Pancreas (tissue), 10 donors: ENCODE results near the gene GPC3. TPM values are rescaled to one million over a fixed set of nuclear protein-coding genes. Genes with fewer than 3 reads are reported as not detected.
"Not testable (repeated sequence)": the region's sequence is repeated elsewhere in the genome, so short reads cannot be mapped to it uniquely, and the experiment has no call there.

Source experiments
- ATAC-seq, 4 donors: fragments of 200-7000 bp; cut with Tn5 transposase; one replicate each; pipeline versions ENCODE4 v1.8.0 to v1.9.1; 2020; ENCODE audit warnings: mild to moderate bottlenecking in 4 of 4, moderate library complexity in 4 of 4
- DNase-seq, 6 donors: peaks; one replicate each; pipeline ENCODE4 v3.0.0-alpha.2; 2020
- FAIRE-seq: peaks from 2 replicates; lab custom pipeline; 2012; peaks lifted over from hg19 to GRCh38; lab: Jason Lieb, UNC
- H3K27ac ChIP-seq, 4 donors: fragments of 200-600 bp; sonication (generic); 1 replicate in 3 of 4; 2 replicates in 1 of 4; pipeline versions ENCODE4 v1.5.0 to v1.8.0; 2020
- H3K27me3 ChIP-seq, 4 donors: fragments of 200-600 bp; one replicate each; pipeline ENCODE4 v1.8.0; 2021
- H3K36me3 ChIP-seq, 3 donors: fragments of 200-600 bp; sonication (generic) in 1 of 3; one replicate each; pipeline versions ENCODE4 v1.5.0 to v1.8.0; 2020 to 2021
- H3K4me1 ChIP-seq, 3 donors: fragments of 200-600 bp; one replicate each; pipeline ENCODE4 v1.8.0; 2021
- H3K4me3 ChIP-seq, 4 donors: fragments of 200-600 bp; sonication (generic) in 2 of 4; one replicate each; pipeline versions ENCODE4 v1.5.0 to v1.8.0; 2020 to 2021
- H3K9me3 ChIP-seq, 4 donors: fragments of 200-600 bp; one replicate each; pipeline ENCODE4 v1.8.0; 2021
- WGBS, 2 donors: extraction: QIAGEN DNeasy Blood & Tissue Kit; methylation state at CpG; one replicate each; pipeline ENCODE4 v1.1.7; 2013; 5-methylcytosine and 5-hydroxymethylcytosine counted together
- intact Hi-C, 3 donors: fragments of 100-400 bp; cut with DNase I; formaldehyde crosslinking; loops; one replicate each; pipeline versions ENCODE4 v1.11.1 to v1.14.2; 2022
- polyA plus RNA-seq, 2 donors: library from polyadenylated mRNA; stranded (reverse); fragments of 200-250 nt; gene quantifications; one replicate each; pipeline ENCODE4 v1.2.3, GENCODE V29; 2013
- total RNA-seq, 6 donors: library from RNA; stranded (reverse); fragmentation: NEBNext Ultra II Directional in 4 of 6; extraction: Animal tissue kit (Norgen Biotek cat#: 25700) in 4 of 6; gene quantifications; one replicate each; pipeline versions ENCODE4 v1.2.1 to v1.2.4, GENCODE V29; 2021 to 2023
- TF ChIP-seq, protein P1 (sequence below), 4 donors: fragments of 200-600 bp; sonication (generic) in 3 of 4; IDR thresholded peaks; one replicate each; pipeline versions ENCODE4 v1.5.0 to v1.8.0; 2021; ENCODE audit warnings: antibody characterized with exemption in 4 of 4
- donor health status: healthy with polysubstance abuse.
- donor health status: DM: no; HTN: no; CAD: no; lungs with moderate emphysema.
- donor health status: DM: no; HTN: no; CAD: no.
- donor health status: control.
- donor health status: control.
- donor health status: Bipolar disorder and iron deficiency.
- donor health status: DM: yes; HTN: yes; CAD: no.
- donor health status: DM: no; HTN: no; CAD: no.
- donor health status: DM: no; HTN: no; CAD: no.
- donor health status: DM: yes; HTN: yes; CAD: no.

The GPC3 gene
- total and polyA plus RNA-seq, 8 donors: 0.95 to 18.6 (median 2.7) TPM

DNA sequence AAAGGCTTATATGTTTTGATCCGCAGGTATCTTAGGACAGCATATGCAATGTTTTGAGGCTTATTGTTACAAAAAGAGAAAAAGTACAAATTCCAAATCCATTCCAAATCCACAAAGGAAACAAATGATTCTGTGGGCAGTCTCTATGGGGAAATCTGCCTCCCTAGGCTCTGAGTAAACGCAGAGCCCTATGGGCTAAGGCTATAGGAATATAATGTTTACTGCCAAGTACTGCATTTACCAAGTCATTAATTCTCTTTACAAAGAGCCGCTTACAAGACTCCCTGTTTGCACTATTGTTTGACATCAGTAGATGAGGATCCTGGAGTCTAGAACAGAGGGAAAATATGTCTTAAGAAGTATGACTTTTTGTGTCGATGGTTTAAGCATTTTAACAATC lies 357.7 kb downstream of the GPC3 start:
- Histone ChIP-seq H3K27ac (no peak overlapping the region), H3K4me1 (no peaks in the 10 kb centered on the region), H3K4me3 (no peak overlapping the region), H3K27me3 (no peaks in the 10 kb centered on the region), H3K9me3 (no peaks in the 10 kb centered on the region), H3K36me3 (no peaks in the 10 kb centered on the region)
- intact Hi-C loops: no loop called here
- WGBS, 2 donors: 79% methylated on average over 4 of the region's 4 CpGs
- TF ChIP-seq, protein P1, sequence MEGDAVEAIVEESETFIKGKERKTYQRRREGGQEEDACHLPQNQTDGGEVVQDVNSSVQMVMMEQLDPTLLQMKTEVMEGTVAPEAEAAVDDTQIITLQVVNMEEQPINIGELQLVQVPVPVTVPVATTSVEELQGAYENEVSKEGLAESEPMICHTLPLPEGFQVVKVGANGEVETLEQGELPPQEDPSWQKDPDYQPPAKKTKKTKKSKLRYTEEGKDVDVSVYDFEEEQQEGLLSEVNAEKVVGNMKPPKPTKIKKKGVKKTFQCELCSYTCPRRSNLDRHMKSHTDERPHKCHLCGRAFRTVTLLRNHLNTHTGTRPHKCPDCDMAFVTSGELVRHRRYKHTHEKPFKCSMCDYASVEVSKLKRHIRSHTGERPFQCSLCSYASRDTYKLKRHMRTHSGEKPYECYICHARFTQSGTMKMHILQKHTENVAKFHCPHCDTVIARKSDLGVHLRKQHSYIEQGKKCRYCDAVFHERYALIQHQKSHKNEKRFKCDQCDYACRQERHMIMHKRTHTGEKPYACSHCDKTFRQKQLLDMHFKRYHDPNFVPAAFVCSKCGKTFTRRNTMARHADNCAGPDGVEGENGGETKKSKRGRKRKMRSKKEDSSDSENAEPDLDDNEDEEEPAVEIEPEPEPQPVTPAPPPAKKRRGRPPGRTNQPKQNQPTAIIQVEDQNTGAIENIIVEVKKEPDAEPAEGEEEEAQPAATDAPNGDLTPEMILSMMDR (IDR thresholded peaks at IDR 0.05): no peak
- ATAC-seq: no peak
- no peak for DNase-seq
- FAIRE-seq: no peak

DNA sequence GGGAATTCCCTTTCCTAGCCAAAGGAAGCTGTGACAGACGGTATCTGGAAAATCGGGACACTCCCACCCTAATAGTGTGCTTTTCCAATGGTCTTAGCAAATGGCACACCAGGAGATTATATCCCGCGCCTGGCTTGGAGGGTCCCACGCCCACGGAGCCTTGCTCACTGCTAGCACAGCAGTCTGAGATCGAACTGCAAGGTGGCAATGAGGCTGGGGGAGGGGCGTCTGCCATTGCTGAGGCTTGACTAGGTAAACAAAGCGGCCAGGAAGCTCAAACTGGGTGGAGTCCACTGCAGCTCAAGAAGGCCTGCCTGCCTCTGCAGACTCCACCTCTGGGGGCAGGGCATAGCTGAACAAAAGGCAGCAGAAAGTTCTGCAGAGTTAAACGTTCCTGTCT lies 364.0 kb downstream of the GPC3 start:
- H3K27me3 ChIP-seq, FAIRE-seq, H3K4me1 ChIP-seq, H3K36me3 ChIP-seq, ATAC-seq, H3K4me3 ChIP-seq, H3K27ac ChIP-seq, intact Hi-C loops, DNase-seq, H3K9me3 ChIP-seq: not testable (repeated sequence)
- 84 to 93% methylated on average over 10 of the region's 10 CpGs for WGBS, 2 donors

DNA sequence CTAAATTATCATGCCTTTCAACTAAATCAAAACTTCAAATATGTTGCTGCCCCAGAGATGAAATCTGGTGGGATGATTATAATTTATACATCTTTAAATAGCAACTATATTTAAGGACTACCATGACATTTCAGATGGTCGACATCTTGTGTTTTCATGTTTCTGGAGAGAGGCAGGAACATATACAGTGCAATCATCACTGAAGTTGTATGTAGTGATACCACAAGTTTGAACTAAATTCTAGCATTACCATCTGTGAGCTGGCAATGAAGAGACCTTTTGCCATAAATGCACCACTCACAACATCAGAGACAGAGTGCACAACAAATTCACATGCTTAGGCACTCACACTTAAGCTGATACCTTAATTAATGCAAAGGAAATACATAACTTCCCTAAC lies 373.7 kb downstream of the GPC3 start:
- H3K4me1 ChIP-seq: peaks cover 8 to 21% (median 10%) of the 10 kb centered on the region in 3 donors
- no peak for FAIRE-seq
- WGBS, 2 donors: 51 to 93% methylated on average over 1 of the region's 1 CpG

DNA sequence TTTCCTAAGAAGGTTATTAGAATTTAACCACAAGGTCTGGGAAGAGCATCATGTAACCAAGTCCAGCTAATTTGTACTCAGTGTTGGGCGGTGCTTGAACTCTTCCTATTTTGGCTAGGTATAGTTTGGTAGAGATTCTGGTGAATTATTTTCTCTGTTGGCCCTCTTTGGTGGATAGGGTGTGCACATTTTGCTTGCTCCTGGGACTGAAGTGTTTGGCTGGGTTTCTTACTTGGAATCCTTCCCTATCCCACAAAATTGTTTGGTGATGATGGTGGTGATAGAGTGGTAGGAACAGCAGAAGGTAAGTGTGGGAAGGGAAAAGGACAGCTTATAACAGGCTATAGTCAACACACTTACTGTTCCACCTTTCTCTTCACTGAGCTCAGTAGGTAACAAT lies 375.3 kb downstream of the GPC3 start:
- H3K36me3 ChIP-seq: no peaks in the 10 kb centered on the region
- H3K27me3 ChIP-seq: peaks cover 0 to 6% (median 0%) of the 10 kb centered on the region in 4 donors
- no peak overlapping the region for H3K27ac ChIP-seq
- no peaks in the 10 kb centered on the region for H3K9me3 ChIP-seq
- no peak overlapping the region for H3K4me3 ChIP-seq
- DNase-seq (no peak), FAIRE-seq (no peak), ATAC-seq (no peak)
- intact Hi-C loops: no loop called here
- TF ChIP-seq, protein P1 (IDR thresholded peaks at IDR 0.05): no peak
- 77 to 88% methylated on average over 1 of the region's 1 CpG for WGBS, 2 donors
- H3K4me1 ChIP-seq: peaks cover 8 to 23% (median 10%) of the 10 kb centered on the region in 3 donors

More for the DNA sequence above, 373.7 kb downstream of the GPC3 start:
- Histone ChIP-seq H3K9me3 (no peaks in the 10 kb centered on the region), H3K36me3 (no peaks in the 10 kb centered on the region), H3K27ac (no peak overlapping the region), H3K27me3 (peaks cover 0 to 6% (median 0%) of the 10 kb centered on the region in 4 donors), H3K4me3 (no peak overlapping the region)
- ATAC-seq (no peak), DNase-seq (no peak)
- TF ChIP-seq, protein P1 (IDR thresholded peaks at IDR 0.05): no peak
- intact Hi-C loops: no loop called here

DNA sequence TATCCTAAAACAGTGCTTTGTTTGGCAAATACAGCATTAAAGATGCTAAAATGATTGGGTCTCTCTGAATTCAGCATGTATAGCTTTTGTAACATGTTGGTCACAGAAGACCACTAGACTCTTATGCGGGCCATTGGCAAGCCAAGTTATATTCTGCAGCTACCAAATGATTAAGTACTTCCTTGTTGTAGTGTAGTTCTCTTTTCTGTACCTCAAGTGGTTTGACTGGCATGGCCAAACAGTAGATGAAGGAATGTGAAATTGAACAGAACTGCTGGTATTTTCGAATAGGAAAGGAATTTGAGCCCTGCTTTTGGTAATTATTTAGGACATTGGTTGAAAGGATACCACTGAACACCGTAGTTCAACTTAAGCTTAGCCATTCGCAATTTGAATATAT lies 376.2 kb downstream of the GPC3 start:
- no peak for DNase-seq
- no peaks in the 10 kb centered on the region for H3K9me3 ChIP-seq
- FAIRE-seq: no peak
- H3K36me3 ChIP-seq: no peaks in the 10 kb centered on the region
- TF ChIP-seq, protein P1 (IDR thresholded peaks at IDR 0.05): no peak
- peak; percentile 43 to 49 (median 46) for ATAC-seq
- WGBS, 2 donors: 49 to 51% methylated on average over 4 of the region's 4 CpGs
- H3K27me3 ChIP-seq: peaks cover 0 to 6% (median 0%) of the 10 kb centered on the region in 4 donors
- no peak overlapping the region for H3K4me3 ChIP-seq
- H3K4me1 ChIP-seq: peaks cover 8 to 23% (median 10%) of the 10 kb centered on the region in 3 donors
- peak overlapping the region in 2 of 4 donors; percentile 7 to 54 for H3K27ac ChIP-seq
- intact Hi-C loops: no loop called here
